Measurements from ENCODE around the gene PLEKHA6. TPM values are rescaled to one million over a fixed set of nuclear protein-coding genes. Genes with fewer than 3 reads are reported as not detected.

Gene PLEKHA6
- total RNA-seq, 4 donors from 2014 or later: 4.3 to 13.2 (median 7.7) TPM

DNA sequence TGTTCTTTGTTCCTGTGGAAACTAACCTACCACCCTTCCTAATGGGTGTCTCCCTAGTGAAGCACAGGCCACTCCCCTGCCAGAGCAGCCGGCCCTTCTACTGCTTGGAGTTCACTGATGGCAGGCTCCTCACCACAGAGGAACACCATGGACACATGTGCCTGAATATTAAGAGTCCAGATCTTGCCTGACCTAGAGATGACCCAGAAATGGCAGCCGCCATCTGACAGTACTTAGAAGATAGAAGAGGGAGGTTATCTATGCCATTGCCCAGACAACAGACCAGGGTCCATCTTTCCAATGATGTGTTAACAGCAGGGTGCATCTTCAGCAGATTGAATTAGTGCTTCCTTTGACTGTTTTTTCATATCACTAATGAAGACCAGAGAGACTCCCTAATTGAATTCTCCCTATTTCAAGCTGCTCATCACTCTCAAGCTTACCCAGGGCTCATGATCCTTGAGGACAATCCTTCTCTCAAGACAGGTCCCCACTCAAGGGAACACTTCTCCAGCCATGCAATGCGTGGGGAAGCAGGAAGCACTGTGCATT, 59.8 kb downstream of the PLEKHA6 start:
- H3K27ac ChIP-seq: peak overlapping the region in 2 of 4 donors; percentile 22
- DNase-seq (no peak), ATAC-seq (no peak)
- no peak overlapping the region for H3K4me3 ChIP-seq
- no peak for TF ChIP-seq POLR2A (IDR thresholded peaks at IDR 0.05)
- TF ChIP-seq, protein P1, sequence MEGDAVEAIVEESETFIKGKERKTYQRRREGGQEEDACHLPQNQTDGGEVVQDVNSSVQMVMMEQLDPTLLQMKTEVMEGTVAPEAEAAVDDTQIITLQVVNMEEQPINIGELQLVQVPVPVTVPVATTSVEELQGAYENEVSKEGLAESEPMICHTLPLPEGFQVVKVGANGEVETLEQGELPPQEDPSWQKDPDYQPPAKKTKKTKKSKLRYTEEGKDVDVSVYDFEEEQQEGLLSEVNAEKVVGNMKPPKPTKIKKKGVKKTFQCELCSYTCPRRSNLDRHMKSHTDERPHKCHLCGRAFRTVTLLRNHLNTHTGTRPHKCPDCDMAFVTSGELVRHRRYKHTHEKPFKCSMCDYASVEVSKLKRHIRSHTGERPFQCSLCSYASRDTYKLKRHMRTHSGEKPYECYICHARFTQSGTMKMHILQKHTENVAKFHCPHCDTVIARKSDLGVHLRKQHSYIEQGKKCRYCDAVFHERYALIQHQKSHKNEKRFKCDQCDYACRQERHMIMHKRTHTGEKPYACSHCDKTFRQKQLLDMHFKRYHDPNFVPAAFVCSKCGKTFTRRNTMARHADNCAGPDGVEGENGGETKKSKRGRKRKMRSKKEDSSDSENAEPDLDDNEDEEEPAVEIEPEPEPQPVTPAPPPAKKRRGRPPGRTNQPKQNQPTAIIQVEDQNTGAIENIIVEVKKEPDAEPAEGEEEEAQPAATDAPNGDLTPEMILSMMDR (IDR thresholded peaks at IDR 0.05 in 4 of 5, conservative IDR thresholded peaks at IDR 0.05 in 1 of 5): no peak
- H3K9me3 ChIP-seq: no peaks in the 10 kb centered on the region
- peaks cover 0 to 1% (median 0%) of the 10 kb centered on the region in 3 donors for H3K27me3 ChIP-seq
- intact Hi-C loops (cut with DNase I; ENCODE audit: low total_unique reads): no loop called here
- H3K4me1 ChIP-seq: peaks cover 11 to 17% of the 10 kb centered on the region in 2 donors
- in situ Hi-C loops (cut with MboI; ENCODE audit: low sequenced_read_pairs in 4 of 4): no loop called here
- no peaks in the 10 kb centered on the region for H3K36me3 ChIP-seq

- H3K4me1 ChIP-seq: peaks cover 20 to 22% of the 10 kb centered on the region in 2 donors
- H3K4me3 ChIP-seq: no peak overlapping the region
- in situ Hi-C loops (cut with MboI; ENCODE audit: low sequenced_read_pairs in 4 of 4): no loop called here
- ATAC-seq (no peak), DNase-seq (no peak)
- peaks cover 0 to 4% (median 4%) of the 10 kb centered on the region in 3 donors for H3K27me3 ChIP-seq
- H3K36me3 ChIP-seq: no peaks in the 10 kb centered on the region
- no peak overlapping the region for H3K27ac ChIP-seq
- H3K9me3 ChIP-seq: no peaks in the 10 kb centered on the region
- TF ChIP-seq, protein P1 (IDR thresholded peaks at IDR 0.05 in 4 of 5, conservative IDR thresholded peaks at IDR 0.05 in 1 of 5): no peak
- TF ChIP-seq POLR2A (IDR thresholded peaks at IDR 0.05): no peak
- intact Hi-C loops (cut with DNase I; ENCODE audit: low total_unique reads): no loop called here
Observed at GRCh38 chr1:204296431-204296988, 63.2 kb downstream of the PLEKHA6 start.

DNA sequence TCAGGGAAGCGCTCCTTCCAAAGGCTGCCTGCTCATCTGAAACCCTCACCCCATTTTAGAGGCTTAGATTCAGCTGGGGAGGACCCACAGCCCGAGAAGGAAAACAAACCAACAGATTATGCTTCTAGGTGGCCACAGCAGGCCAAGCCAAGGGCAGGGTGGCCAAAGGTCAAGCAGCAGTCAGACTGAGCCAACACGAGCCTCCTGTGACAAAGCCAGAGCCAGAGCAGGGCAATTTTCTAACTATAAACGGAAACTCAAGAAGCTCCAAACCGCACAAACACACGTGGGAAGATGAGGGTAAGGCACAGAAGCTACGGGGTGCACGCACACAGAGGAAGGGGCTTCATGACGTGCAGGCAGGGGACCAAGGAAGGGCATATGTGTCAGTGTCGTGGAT, 64.1 kb downstream of the PLEKHA6 start:
- Histone ChIP-seq H3K9me3 (no peaks in the 10 kb centered on the region), H3K36me3 (no peaks in the 10 kb centered on the region), H3K27ac (peak overlapping the region in 3 of 4 donors; percentile 11 to 49 (median 23)), H3K4me1 (peaks cover 20 to 22% of the 10 kb centered on the region in 2 donors), H3K27me3 (peaks cover 0 to 11% (median 4%) of the 10 kb centered on the region in 3 donors), H3K4me3 (no peak overlapping the region)
- in situ Hi-C loops (cut with MboI; ENCODE audit: low sequenced_read_pairs in 4 of 4): no loop called here
- DNase-seq (no peak), ATAC-seq (no peak)
- no peak for TF ChIP-seq POLR2A (IDR thresholded peaks at IDR 0.05)
- TF ChIP-seq, protein P1 (IDR thresholded peaks at IDR 0.05 in 4 of 5, conservative IDR thresholded peaks at IDR 0.05 in 1 of 5): no peak
- intact Hi-C loops (cut with DNase I; ENCODE audit: low total_unique reads): no loop called here

DNA sequence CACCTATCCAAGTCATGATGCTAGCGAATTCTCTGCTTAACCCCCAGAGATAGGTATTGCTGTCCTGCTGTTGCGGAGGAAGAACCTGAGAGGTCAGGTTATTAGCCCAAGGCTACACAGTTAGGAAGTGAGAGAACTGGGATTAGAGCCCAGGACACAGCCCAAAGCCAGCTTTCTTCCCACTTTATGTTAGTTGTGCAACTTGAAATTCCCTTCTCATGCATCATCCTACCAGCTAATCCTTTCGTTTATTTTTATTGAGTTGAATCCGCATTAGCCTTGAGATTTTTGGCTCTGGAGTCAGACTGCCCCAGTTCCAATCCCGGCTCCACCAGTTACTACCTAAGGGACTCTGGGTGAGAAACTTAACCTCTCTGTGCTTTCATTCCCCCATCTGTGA, 65.4 kb downstream of the PLEKHA6 start:
- H3K9me3 ChIP-seq: no peaks in the 10 kb centered on the region
- ATAC-seq: peak; percentile 88 to 90
- no peaks in the 10 kb centered on the region for H3K36me3 ChIP-seq
- in situ Hi-C loops (cut with MboI; ENCODE audit: low sequenced_read_pairs in 4 of 4): no loop called here
- intact Hi-C loops (cut with DNase I; ENCODE audit: low total_unique reads): no loop called here
- no peak overlapping the region for H3K4me3 ChIP-seq
- peak in 1 of 2 donors; percentile 68 for DNase-seq
- peaks cover 20 to 22% of the 10 kb centered on the region in 2 donors for H3K4me1 ChIP-seq
- H3K27ac ChIP-seq: peak overlapping the region; percentile 39 to 75 (median 68)
- H3K27me3 ChIP-seq: peaks cover 0 to 15% (median 4%) of the 10 kb centered on the region in 3 donors
- TF ChIP-seq, protein P1 (IDR thresholded peaks at IDR 0.05 in 4 of 5, conservative IDR thresholded peaks at IDR 0.05 in 1 of 5): no peak
- TF ChIP-seq POLR2A (IDR thresholded peaks at IDR 0.05): no peak
